ENCODE results near the gene PCDHB2.
"Not testable (repeated sequence)": the region's sequence is repeated elsewhere in the genome, so short reads cannot be mapped to it uniquely, and the experiment has no call there.

Gene PCDHB2

GRCh38 chr5:141135718-141136266 is 41.4 kb downstream of the PCDHB2 start:
- no peak for DNase-seq (ENCODE audit: low spot score)

DNA sequence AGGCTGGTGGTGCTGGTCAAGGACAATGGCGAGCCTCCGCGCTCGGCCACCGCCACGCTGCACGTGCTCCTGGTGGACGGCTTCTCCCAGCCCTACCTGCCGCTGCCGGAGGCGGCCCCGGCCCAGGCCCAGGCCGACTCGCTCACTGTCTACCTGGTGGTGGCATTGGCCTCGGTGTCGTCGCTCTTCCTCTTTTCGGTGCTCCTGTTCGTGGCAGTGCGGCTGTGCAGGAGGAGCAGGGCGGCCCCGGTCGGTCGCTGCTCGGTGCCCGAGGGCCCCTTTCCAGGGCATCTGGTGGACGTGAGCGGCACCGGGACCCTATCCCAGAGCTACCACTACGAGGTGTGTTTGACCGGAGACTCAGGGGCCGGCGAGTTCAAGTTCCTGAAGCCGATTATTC is 42.9 kb downstream of the PCDHB2 start:
- DNase-seq (ENCODE audit: low spot score): not testable (repeated sequence)

Measured in Ammon's horn (tissue), 1 donor.